GM18907 (cell line): ENCODE data around the gene ITGA7.
A peak's percentile ranks its signal among the peaks of the same experiment; 100 is the strongest.

Experiments used
- ATAC-seq: cut with Tn5 transposase; IDR thresholded peaks from one replicate; pipeline ENCODE4 v1.9.1; 2021; ENCODE audit warnings: mild to moderate bottlenecking, moderate library complexity; ENCODE audit not compliant: unreplicated experiment

Gene ITGA7

DNA sequence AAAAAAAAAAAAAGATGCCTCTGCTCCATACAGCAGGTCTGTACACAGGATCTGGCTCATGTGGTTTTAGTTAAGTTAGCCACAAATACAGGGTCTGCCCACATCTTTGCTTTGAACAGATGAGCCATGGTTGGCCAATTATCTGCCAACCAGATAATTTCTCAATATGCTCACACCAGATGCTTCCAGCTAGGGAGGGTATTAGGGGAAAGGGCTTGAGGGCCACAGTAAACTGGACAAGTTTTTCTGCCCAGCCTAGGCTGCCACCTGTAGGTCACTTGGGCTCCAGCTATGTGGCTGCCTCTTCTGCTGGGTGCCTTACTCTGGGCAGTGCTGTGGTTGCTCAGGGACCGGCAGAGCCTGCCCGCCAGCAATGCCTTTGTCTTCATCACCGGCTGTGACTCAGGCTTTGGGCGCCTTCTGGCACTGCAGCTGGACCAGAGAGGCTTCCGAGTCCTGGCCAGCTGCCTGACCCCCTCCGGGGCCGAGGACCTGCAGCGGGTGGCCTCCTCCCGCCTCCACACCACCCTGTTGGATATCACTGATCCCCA lies 13.3 kb upstream of the ITGA7 start:
- ATAC-seq = no peak

DNA sequence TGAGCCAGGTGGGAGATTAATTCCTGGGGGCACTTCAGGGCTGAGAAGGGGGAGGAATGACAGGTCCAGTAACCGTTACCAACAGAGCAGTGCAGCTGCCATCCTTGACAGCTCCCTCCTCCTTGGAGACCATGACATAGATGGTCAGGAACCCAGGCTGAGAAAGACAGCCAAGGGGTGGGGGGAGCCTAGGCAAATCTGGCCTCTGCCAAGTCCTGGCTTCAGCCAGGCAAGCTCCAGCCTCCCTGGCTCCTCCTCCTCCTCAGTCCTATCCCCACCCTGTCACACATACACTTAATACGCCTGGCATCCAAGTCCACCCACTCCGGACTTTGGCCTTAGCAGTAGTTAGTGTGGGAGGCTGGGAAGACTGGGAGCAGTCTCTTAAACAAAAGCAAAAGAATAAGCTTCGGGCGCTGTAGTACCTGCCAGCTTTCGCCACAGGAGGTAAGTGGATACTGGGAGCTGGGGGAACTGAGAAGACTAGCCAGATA lies 12.4 kb upstream of the ITGA7 start, which contains the start of gene RDH5:
Gene RDH5 (plus strand): TSS at position 323 of the 494 bp plus-strand sequence. CDS start 792 bp downstream, outside the sequence.
- ATAC-seq = no peak

- no peak for ATAC-seq
These were observed 11.7 kb upstream of the ITGA7 start for GRCh38 chr12:55719371-55719770.

DNA sequence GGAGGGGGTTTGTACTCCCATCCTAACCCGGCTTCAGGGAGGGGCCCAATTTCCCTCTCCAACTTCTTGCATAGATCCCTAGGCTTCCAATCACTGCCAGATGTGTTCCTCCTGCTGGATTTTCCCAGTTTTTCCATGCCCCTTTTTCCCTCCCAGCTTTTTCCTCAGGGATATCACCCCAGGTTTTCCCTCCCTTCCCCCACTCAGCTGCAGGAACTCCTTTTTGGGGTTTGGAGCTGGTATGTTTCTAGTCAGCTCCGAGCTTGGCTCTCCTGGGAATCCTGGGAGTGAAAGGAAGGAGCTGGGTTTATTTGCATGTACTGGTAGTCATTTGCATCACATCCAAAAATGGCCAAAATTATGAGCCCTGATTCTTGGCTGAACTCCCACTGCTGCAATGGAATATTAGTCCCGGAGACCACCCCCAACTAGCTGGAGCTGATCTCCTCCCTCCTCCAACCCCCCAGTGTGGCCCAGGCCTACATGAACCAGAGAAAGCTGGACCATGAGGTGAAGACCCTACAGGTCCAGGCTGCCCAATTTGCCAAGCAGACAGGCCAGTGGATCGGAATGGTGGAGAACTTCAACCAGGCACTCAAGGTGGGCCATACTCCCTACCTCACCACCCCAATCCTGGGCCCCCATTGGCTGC lies 11.0 kb upstream of the ITGA7 start:
- no peak for ATAC-seq

- ATAC-seq = no peak
These were observed 10.3 kb upstream of the ITGA7 start for GRCh38 chr12:55718015-55718414.

DNA sequence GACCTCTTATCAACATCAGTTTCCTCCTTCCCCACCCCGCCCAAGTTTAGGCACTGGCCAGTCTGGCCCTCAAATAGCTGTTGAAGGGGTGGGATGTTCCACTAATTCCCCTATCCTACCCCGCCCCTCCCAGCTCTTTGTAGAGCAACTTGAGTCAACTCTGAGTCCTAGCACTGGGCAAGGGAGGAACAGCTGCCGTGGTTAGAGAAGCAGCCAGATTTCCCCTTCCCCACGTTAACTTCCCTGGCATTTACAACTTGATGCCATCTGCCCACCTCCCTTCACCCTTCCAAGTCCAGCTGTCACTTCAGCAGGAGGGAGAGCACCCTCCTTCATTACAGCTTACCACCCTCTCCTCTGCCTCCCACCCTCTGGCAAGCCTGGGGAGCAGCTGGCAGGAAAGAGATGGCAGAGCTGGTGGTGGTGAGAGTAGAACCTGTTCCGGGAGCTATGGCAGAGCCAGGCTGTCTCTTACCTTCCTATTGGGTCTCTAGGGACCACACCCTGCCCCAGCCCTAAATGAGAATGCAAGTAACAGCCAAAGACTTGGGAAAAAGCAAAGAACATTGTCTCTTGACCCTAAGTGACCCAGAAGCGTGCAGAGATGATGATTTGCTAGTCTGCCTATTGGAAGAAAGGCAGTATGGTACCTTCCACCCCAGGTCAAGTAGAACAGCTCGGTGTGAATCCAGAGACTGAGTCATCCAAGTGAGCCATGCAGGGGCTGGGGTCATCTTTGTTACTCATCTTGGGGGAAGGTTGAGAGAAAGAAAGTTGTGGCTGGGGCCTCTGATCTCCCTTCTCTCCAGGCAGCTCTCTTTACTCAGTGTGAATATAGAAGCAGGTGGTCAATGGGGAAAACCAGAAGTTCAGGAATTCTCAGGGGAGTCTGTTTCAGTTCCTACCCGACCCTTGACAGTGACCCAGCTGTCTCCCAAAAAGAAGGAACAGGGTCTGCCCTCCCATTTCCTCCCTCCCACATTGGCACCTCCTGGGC lies 9.6 kb upstream of the ITGA7 start:
- ATAC-seq = no peak

- ATAC-seq = peak; percentile 32
These were observed 8.9 kb upstream of the ITGA7 start for GRCh38 chr12:55716582-55716957.

DNA sequence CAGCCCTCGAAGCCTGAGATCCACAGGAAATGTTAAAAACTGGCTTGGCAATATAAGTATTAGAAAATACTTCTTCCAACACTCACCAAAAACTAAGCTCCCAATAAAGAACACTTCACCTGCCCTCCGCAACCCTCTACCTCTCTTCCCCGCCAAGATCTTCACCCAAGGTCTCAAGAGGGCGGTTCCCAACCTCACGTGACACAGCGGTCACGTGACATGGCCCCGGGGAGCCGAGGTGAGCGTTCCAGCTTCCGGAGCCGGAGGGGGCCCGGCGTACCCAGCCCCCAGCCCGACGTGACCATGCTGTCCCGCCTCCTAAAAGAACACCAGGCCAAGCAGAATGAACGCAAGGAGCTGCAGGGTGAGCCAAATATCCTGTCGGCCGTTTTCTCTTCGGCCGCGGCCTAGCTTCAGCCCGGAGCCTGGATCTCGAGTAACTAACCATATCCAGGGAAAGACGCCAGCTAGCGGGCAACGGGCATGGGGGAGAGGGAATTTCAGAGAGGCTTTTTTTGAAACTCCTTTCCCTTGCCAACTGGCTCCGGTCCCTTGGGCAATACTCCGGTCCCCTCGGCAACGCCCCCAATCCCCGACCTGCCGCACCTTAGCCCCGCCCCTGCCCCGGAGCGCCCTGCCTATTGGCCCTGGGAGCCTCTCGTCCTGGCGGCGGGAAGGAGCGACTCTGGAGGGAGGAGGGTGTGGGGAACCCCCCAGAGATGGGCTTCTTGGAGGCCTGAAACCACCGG lies 8.3 kb upstream of the ITGA7 start, which contains the start of gene BLOC1S1:
Gene BLOC1S1 (plus strand): TSS at position 214 of the 749 bp plus-strand sequence. CDS start 6 bp downstream, at position 220.
- ATAC-seq = peak; percentile 90

GRCh38 chr12:55715169-55715764 lies 7.6 kb upstream of the ITGA7 start:
- ATAC-seq = peak; percentile 0

DNA sequence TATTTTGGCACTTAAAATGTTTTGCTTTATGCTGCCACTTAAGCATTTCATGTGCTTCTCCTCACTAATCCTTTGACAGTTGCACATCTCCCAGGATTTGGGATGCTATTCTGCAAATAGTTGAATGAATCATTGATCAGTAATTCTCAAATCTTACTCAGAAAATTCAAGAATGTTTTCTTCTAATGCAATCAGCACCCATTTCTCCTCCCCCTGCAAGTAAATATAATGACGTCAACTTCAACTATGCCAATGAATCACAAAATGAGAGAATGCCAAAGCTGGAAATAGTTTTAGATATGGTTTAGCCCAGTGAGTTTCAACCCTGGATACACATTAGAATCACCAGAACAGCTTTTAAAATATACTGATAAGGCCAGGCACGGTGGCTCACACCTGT lies 6.0 kb upstream of the ITGA7 start:
- ATAC-seq = no peak

DNA sequence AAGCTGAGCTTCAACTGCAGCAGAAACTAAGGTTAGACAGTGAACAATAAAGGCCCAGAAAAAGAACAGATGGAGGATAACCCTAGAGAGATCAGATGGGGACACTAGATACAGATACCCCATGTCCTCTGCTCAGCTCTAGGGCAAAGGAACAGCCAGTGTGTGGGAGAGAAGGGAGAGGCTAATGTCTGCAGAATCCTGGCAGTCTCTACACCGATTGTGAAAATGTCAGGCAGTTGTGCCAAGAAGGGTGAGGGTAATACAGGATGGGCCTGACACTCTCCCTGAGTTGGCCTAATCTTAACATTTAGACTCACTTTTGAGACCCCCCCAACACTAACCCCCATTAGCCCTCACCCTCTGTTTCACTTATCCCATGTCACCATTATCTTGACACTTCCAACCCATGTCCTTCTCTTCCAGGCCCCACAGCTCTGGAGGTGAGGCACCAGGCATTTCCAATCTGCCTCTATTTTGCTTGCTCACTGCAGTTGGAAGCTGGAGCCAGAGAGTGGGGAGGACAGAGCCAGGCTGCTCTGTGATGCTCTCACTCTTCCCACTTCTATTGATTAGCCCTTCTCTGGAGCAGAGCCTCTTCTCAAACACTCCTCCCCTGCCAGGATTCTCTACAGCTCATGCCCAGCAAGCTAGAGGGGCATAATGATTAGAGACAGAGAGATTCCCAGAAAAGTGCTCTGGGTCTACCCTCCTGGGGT lies 5.2 kb upstream of the ITGA7 start:
- no peak for ATAC-seq

DNA sequence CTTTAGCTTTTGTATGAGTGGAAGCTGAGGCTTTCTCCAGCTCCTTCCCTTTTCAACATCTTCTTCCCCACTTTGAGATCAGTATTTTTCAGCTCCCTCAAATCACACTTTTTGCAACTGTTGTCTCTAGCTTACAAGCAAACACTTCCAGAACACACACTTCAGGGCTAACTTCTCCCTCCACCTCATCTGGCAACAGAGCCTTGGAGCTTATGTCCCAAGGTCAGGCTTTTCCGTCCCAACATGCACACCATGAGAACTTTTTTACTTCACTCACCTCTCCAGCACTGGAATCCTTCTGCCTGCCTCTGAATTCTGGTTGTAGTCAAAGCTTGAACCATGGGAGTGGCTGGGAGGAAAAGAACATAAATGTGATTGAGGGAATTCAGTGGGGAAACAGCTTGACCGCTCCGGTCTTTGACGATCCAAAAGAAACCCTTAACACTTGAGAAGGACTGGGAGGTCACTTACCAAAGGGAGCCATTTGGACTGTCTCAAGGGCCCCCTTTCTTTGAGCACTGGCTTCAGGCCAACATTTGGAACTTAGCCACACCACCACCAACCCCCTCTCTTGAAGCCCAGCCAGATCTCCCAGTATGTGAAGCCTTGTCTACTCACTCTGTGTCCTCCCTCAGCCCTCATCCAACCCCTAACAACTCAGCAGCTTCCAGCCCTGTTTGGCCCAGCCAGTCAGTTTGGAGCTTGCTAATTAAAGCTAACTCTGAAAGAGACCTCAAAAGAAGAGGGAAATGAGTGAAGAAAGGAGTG lies 4.3 kb upstream of the ITGA7 start:
- ATAC-seq = no peak

GRCh38 chr12:55708695-55709233 lies 1.1 kb upstream of the ITGA7 start:
- no peak for ATAC-seq

- no peak for ATAC-seq
These were observed 459 bp downstream of the ITGA7 start for GRCh38 chr12:55707219-55707671.

GRCh38 chr12:55706568-55707218 lies 1.0 kb downstream of the ITGA7 start:
- ATAC-seq = no peak

DNA sequence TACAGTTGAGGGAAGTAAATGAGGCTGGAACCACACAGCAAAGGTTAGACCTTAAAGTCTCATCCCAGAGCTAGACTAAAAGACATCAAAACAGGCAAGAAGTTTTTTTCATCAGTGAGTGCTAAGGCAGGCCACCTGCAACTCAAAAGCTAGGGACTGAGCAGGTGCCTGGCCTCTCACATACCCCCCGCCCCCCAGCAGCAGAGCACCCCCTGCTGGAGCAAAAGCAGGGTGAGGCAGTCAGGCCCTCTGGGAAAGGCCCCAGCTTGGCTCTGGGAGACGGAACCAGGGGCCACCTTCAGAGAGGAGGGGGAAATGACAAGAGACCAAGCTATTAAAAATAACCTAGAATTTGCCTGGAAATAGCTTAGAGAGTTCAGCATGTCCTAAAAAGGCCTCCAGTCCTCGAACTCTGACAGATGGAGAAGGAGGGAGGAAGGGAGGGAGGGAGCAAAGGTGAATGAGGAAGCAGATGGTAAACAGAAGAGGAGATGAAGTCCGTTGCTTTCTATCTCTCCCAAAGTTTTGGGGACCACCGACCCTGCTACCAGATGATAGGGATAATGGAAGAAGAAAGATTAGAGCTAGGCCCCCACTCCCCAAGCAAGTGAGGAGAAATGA lies 1.8 kb downstream of the ITGA7 start:
- no peak for ATAC-seq
